ENCODE data around the gene MAGI2. TPM values are rescaled to one million over a fixed set of nuclear protein-coding genes. Genes with fewer than 3 reads are reported as not detected.

The MAGI2 gene
- total RNA-seq, 1 experiment from 2014 or later: 0.34 TPM

- no peaks in the 10 kb centered on the region for H3K36me3 ChIP-seq (ENCODE audit: insufficient read depth, low read length, poor library complexity, severe bottlenecking)
- no peak overlapping the region for H3K27ac ChIP-seq (ENCODE audit: low read depth, low read length, poor library complexity, severe bottlenecking)
- no peaks in the 10 kb centered on the region for H3K9me3 ChIP-seq (ENCODE audit: low read depth, low read length, poor library complexity, severe bottlenecking)
- H3K4me1 ChIP-seq (ENCODE audit: insufficient read depth, low read length, poor library complexity, severe bottlenecking): no peaks in the 10 kb centered on the region
- H3K27me3 ChIP-seq (replicated peaks; ENCODE audit: insufficient read depth, low read depth, low read length, poor library complexity): no peaks in the 10 kb centered on the region
- TF ChIP-seq CTCF (conservative IDR thresholded peaks at IDR 0.05; ENCODE audit: low read depth, low read length): no peak
- TF ChIP-seq EZH2 (IDR thresholded peaks at IDR 0.05; ENCODE audit: borderline replicate concordance, low read depth, low read length, poor library complexity, severe bottlenecking): no peak
- BruUV-seq (replicated peaks): no TSS peak
- POLR2A ChIA-PET (ENCODE audit: low non-redundant PET): no interaction called here
- CTCF ChIA-PET: no interaction called here
- intact Hi-C loops (cut with micrococcal nuclease; ENCODE audit: unreplicated experiment): no loop called here
- H3K4me3 ChIP-seq (ENCODE audit: low read depth, low read length, poor library complexity, severe bottlenecking): no peak overlapping the region
- no peak for DNase-seq (ENCODE audit: low spot score)
These were observed 486.4 kb downstream of the MAGI2 start for GRCh38 chr7:78967046-78967445.

GRCh38 chr7:78959477-78959876, 494.0 kb downstream of the MAGI2 start:
- intact Hi-C loops (cut with micrococcal nuclease; ENCODE audit: unreplicated experiment): no loop called here
- no TSS peak for BruUV-seq (replicated peaks)

GRCh38 chr7:78955329-78955728, 498.1 kb downstream of the MAGI2 start:
- Histone ChIP-seq H3K9me3 (ENCODE audit: low read depth, low read length, poor library complexity, severe bottlenecking) (no peaks in the 10 kb centered on the region), H3K36me3 (ENCODE audit: insufficient read depth, low read length, poor library complexity, severe bottlenecking) (no peaks in the 10 kb centered on the region), H3K27me3 (replicated peaks; ENCODE audit: insufficient read depth, low read depth, low read length, poor library complexity) (peaks cover 5% of the 10 kb centered on the region), H3K4me1 (ENCODE audit: insufficient read depth, low read length, poor library complexity, severe bottlenecking) (no peaks in the 10 kb centered on the region), H3K4me3 (ENCODE audit: low read depth, low read length, poor library complexity, severe bottlenecking) (no peak overlapping the region), H3K27ac (ENCODE audit: low read depth, low read length, poor library complexity, severe bottlenecking) (no peak overlapping the region)
- BruUV-seq (replicated peaks): no TSS peak
- CTCF ChIA-PET: no interaction called here
- no peak for DNase-seq (ENCODE audit: low spot score)
- TF ChIP-seq CTCF (conservative IDR thresholded peaks at IDR 0.05; ENCODE audit: low read depth, low read length): no peak
- intact Hi-C loops (cut with micrococcal nuclease; ENCODE audit: unreplicated experiment): no loop called here
- POLR2A ChIA-PET (ENCODE audit: low non-redundant PET): no interaction called here

More at GRCh38 chr7:78959477-78959876, 494.0 kb downstream of the MAGI2 start:
- Histone ChIP-seq H3K9me3 (ENCODE audit: low read depth, low read length, poor library complexity, severe bottlenecking) (no peaks in the 10 kb centered on the region), H3K4me3 (ENCODE audit: low read depth, low read length, poor library complexity, severe bottlenecking) (no peak overlapping the region), H3K4me1 (ENCODE audit: insufficient read depth, low read length, poor library complexity, severe bottlenecking) (no peaks in the 10 kb centered on the region), H3K27ac (ENCODE audit: low read depth, low read length, poor library complexity, severe bottlenecking) (no peak overlapping the region), H3K27me3 (replicated peaks; ENCODE audit: insufficient read depth, low read depth, low read length, poor library complexity) (no peaks in the 10 kb centered on the region), H3K36me3 (ENCODE audit: insufficient read depth, low read length, poor library complexity, severe bottlenecking) (no peaks in the 10 kb centered on the region)
- no peak for DNase-seq (ENCODE audit: low spot score)
- TF ChIP-seq CTCF (conservative IDR thresholded peaks at IDR 0.05; ENCODE audit: low read depth, low read length): no peak
- no peak for TF ChIP-seq EZH2 (IDR thresholded peaks at IDR 0.05; ENCODE audit: borderline replicate concordance, low read depth, low read length, poor library complexity, severe bottlenecking)
- ChIA-PET POLR2A (ENCODE audit: low non-redundant PET) (no interaction called here), CTCF (no interaction called here)

Data from A673 (cell line).